HCT116 (cell line): ENCODE results near the gene ITGA7. TPM values are rescaled to one million over a fixed set of nuclear protein-coding genes. Genes with fewer than 3 reads are reported as not detected.

Experiments
- ATAC-seq: fragments of 200-7000 bp; cut with Tn5 transposase; 2 replicates; pipeline ENCODE4 v1.9.1; 2020; ENCODE audit warnings: mild to moderate bottlenecking, moderate library complexity
- BruUV-seq: library from RNA; stranded (reverse); fragments of 400-500 nt; replicated peaks from 2 replicates; lab custom pipeline; 2021; lab: Mats Ljungman, UMichigan
- CTCF ChIA-PET: fragments of 300-600 bp; sonication (Branson Sonifier 250); formaldehyde crosslinking; loops from one replicate; lab custom pipeline; 2021; ENCODE audit warnings: antibody characterized with exemption; lab: Charles Lee
- POLR2A ChIA-PET: fragments of 300-600, 350-600 bp; sonication (Branson Sonifier 250); formaldehyde crosslinking; loops from one replicate; lab custom pipeline; 2021; ENCODE audit warnings: antibody characterized with exemption; lab: Charles Lee
- RAD21 ChIA-PET, 2 experiments: fragments of 300-600 bp; sonication (Branson Sonifier 250); formaldehyde crosslinking; loops; one replicate each; lab custom pipeline; 2023; ENCODE audit warnings: low total read pairs in 2 of 2; ENCODE audit not compliant: uncharacterized antibody in 2 of 2, unreplicated experiment in 2 of 2, low non-redundant PET in 1 of 2; lab: Charles Lee
- DNase-seq: peaks from one replicate; pipeline ENCODE4 v3.0.0-alpha.2; 2010; ENCODE audit warnings: low read depth, low spot score
- H2AFZ ChIP-seq: fragments of 200-600 bp; shearing (Covaris generic), sonication (generic); 2 replicates; pipeline ENCODE4 v1.6.1; 2017; ENCODE audit warnings: low read depth, mixed run types, mixed read lengths, antibody characterized with exemption, low read length; ENCODE audit not compliant: poor library complexity, severe bottlenecking
- H3K27ac ChIP-seq: 2 replicates; pipeline ENCODE4 v1.5.1; 2012; ENCODE audit warnings: low read depth, low read length
- H3K27me3 ChIP-seq: fragments of 200-600 bp; sonication (generic); 2 replicates; pipeline ENCODE4 v1.6.1; 2016; ENCODE audit warnings: mixed run types, low read length, mixed read lengths; ENCODE audit not compliant: insufficient read depth
- H3K36me3 ChIP-seq, 2 experiments: fragments of 200-500 bp in 1 of 2; fragments of 200-600 bp in 1 of 2; sonication (Bioruptor generic) in 1 of 2; sonication (generic) in 1 of 2; 2 replicates each; pipeline versions ENCODE4 v1.5.1 to v1.6.1; 2014 to 2016; ENCODE audit warnings: low read length in 2 of 2, inconsistent platforms in 1 of 2, mixed read lengths in 1 of 2, mixed run types in 1 of 2; ENCODE audit not compliant: insufficient read depth in 2 of 2, control insufficient read depth in 1 of 2
- H3K4me1 ChIP-seq, 2 experiments: fragments of 200-600 bp in 1 of 2; sonication (generic) in 1 of 2; 2 replicates each; pipeline versions ENCODE4 v1.5.1 to v1.6.1; 2012 to 2017; ENCODE audit warnings: low read length in 2 of 2, inconsistent platforms in 1 of 2, mild to moderate bottlenecking in 1 of 2, mixed read lengths in 1 of 2, mixed run types in 1 of 2, moderate library complexity in 1 of 2; ENCODE audit not compliant: insufficient read depth in 2 of 2, control insufficient read depth in 1 of 2
- H3K4me2 ChIP-seq: fragments of 200-600 bp; sonication (generic); 2 replicates; pipeline ENCODE4 v1.6.1; 2017; ENCODE audit warnings: mixed run types, low read length, mixed read lengths
- H3K4me3 ChIP-seq, 2 experiments: fragments of 200-600 bp in 1 of 2; sonication (generic) in 1 of 2; replicated peaks in 1 of 2; 2 replicates each; pipeline ENCODE4 v1.5.1; 2011 to 2016; ENCODE audit warnings: low read length in 2 of 2, control low read depth in 1 of 2, low read depth in 1 of 2, mild to moderate bottlenecking in 1 of 2, mixed read lengths in 1 of 2, mixed run types in 1 of 2
- H3K79me2 ChIP-seq: fragments of 200-600 bp; sonication (generic); 2 replicates; pipeline ENCODE4 v1.6.1; 2017; ENCODE audit warnings: mild to moderate bottlenecking, mixed run types, low read length, moderate library complexity, mixed read lengths; ENCODE audit not compliant: insufficient read depth
- H3K9ac ChIP-seq: fragments of 200-600 bp; sonication (generic); 2 replicates; pipeline ENCODE4 v1.6.1; 2016; ENCODE audit warnings: low read length, mixed read lengths
- H3K9me2 ChIP-seq: fragments of 200-600 bp; sonication (generic), shearing (Covaris generic); 2 replicates; pipeline ENCODE4 v1.6.1; 2017; ENCODE audit warnings: mixed run types, mild to moderate bottlenecking, moderate library complexity; ENCODE audit not compliant: insufficient read depth
- H3K9me3 ChIP-seq, 2 experiments: fragments of 200-500 bp in 1 of 2; fragments of 200-600 bp in 1 of 2; sonication (Bioruptor generic) in 1 of 2; sonication (generic) in 1 of 2; 2 replicates each; pipeline ENCODE4 v1.6.1; 2014 to 2017; ENCODE audit warnings: low read length in 2 of 2, mixed read lengths in 2 of 2, inconsistent platforms in 1 of 2, low read depth in 1 of 2, mild to moderate bottlenecking in 1 of 2, mixed run types in 1 of 2, moderate library complexity in 1 of 2; ENCODE audit not compliant: control insufficient read depth in 1 of 2, insufficient read depth in 1 of 2
- H4K20me1 ChIP-seq: fragments of 200-600 bp; sonication (generic), shearing (Covaris generic); 2 replicates; pipeline ENCODE4 v1.6.1; 2017; ENCODE audit warnings: mixed run types, mild to moderate bottlenecking, moderate library complexity; ENCODE audit not compliant: insufficient read depth
- ATF3 ChIP-seq: IDR thresholded peaks from 2 replicates; pipeline ENCODE4 v1.6.1; 2012
- CBX3 ChIP-seq: IDR thresholded peaks from 2 replicates; pipeline ENCODE4 v1.6.1; 2012; ENCODE audit warnings: low read depth
- ELF1 ChIP-seq: IDR thresholded peaks from 2 replicates; pipeline ENCODE4 v1.6.1; 2012; ENCODE audit warnings: low read depth, borderline replicate concordance
- EZH2 ChIP-seq: fragments of 200-600 bp; sonication (generic); IDR thresholded peaks from 2 replicates; pipeline ENCODE4 v1.6.1; 2017; ENCODE audit warnings: antibody characterized with exemption, mixed run types
- FOSL1 ChIP-seq: IDR thresholded peaks from 2 replicates; pipeline ENCODE4 v1.6.1; 2012; ENCODE audit warnings: low read depth
- JUND ChIP-seq: IDR thresholded peaks from 2 replicates; pipeline ENCODE4 v1.6.1; 2012
- POLR2A ChIP-seq: IDR thresholded peaks from 2 replicates; pipeline ENCODE4 v1.7.0; 2011; ENCODE audit warnings: borderline replicate concordance; ENCODE audit not compliant: insufficient read depth, insufficient read length; ENCODE audit errors: extremely low read depth
- POLR2AphosphoS5 ChIP-seq: IDR thresholded peaks from 2 replicates; pipeline ENCODE4 v1.6.1; 2011; ENCODE audit warnings: mild to moderate bottlenecking, low read depth, low read length, moderate library complexity
- REST ChIP-seq: IDR thresholded peaks from 2 replicates; pipeline ENCODE4 v1.6.1; 2012; ENCODE audit warnings: low read depth
- SIN3A ChIP-seq: IDR thresholded peaks from 2 replicates; pipeline ENCODE4 v1.6.1; 2012; ENCODE audit warnings: low read depth
- SRF ChIP-seq: IDR thresholded peaks from 2 replicates; pipeline ENCODE4 v1.6.1; 2012; ENCODE audit warnings: low read depth
- TCF7L2 ChIP-seq: IDR thresholded peaks from 2 replicates; pipeline ENCODE4 v1.7.0; 2011; ENCODE audit warnings: borderline replicate concordance, inconsistent platforms; ENCODE audit not compliant: insufficient read depth, insufficient read length; ENCODE audit errors: extremely low read depth
- YY1 ChIP-seq: IDR thresholded peaks from 2 replicates; pipeline ENCODE4 v1.6.1; 2011; ENCODE audit warnings: low read length, low read depth, moderate library complexity, mild to moderate bottlenecking; ENCODE audit not compliant: insufficient replicate concordance; ENCODE audit errors: extremely low read depth
- intact Hi-C: fragments of 100-400 bp; cut with micrococcal nuclease; formaldehyde crosslinking; loops from 2 replicates; pipeline ENCODE4 v1.10.0; 2022
- total RNA-seq: library from RNA; stranded (reverse); gene quantifications from one replicate; pipeline ENCODE4 v1.2.1, GENCODE V29; 2021; ENCODE audit not compliant: unreplicated experiment
- TF ChIP-seq, protein P1 (sequence below): IDR thresholded peaks from 2 replicates; pipeline ENCODE4 v1.6.1; 2012
- TF ChIP-seq, protein P2 (sequence below): IDR thresholded peaks from 2 replicates; pipeline ENCODE4 v1.6.1; 2011; ENCODE audit warnings: mild to moderate bottlenecking, low read length, moderate library complexity; ENCODE audit not compliant: insufficient replicate concordance; ENCODE audit errors: extremely low read depth

The ITGA7 gene
- total RNA-seq, 1 experiment from 2014 or later, result 17.8 TPM

- Histone ChIP-seq H3K36me3 (no peaks in the 10 kb centered on the region), H3K27me3 (peaks cover 13% of the 10 kb centered on the region; the same call in 1 of the 2 replicates), H3K9ac (no peak within 1 kb of the TSS), H2AFZ (no peak within 1 kb of the TSS), H3K4me2 (no peak within 1 kb of the TSS), H3K9me3 (no peaks in the 10 kb centered on the region), H3K27ac (no peak within 1 kb of the TSS), H3K4me1 (no peaks in the 10 kb centered on the region), H3K79me2 (no peaks in the 10 kb centered on the region), H4K20me1 (no peaks in the 10 kb centered on the region), H3K4me3 (no peak within 1 kb of the TSS), H3K9me2 (no peaks in the 10 kb centered on the region)
- TF ChIP-seq SIN3A, result no peak
- no peak for TF ChIP-seq POLR2A
- TF ChIP-seq, protein P1, sequence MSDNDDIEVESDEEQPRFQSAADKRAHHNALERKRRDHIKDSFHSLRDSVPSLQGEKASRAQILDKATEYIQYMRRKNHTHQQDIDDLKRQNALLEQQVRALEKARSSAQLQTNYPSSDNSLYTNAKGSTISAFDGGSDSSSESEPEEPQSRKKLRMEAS, result no peak
- no peak for TF ChIP-seq REST
- no peak for TF ChIP-seq ELF1
- TF ChIP-seq ATF3, result no peak
- no peak for TF ChIP-seq JUND
- TF ChIP-seq, protein P2, sequence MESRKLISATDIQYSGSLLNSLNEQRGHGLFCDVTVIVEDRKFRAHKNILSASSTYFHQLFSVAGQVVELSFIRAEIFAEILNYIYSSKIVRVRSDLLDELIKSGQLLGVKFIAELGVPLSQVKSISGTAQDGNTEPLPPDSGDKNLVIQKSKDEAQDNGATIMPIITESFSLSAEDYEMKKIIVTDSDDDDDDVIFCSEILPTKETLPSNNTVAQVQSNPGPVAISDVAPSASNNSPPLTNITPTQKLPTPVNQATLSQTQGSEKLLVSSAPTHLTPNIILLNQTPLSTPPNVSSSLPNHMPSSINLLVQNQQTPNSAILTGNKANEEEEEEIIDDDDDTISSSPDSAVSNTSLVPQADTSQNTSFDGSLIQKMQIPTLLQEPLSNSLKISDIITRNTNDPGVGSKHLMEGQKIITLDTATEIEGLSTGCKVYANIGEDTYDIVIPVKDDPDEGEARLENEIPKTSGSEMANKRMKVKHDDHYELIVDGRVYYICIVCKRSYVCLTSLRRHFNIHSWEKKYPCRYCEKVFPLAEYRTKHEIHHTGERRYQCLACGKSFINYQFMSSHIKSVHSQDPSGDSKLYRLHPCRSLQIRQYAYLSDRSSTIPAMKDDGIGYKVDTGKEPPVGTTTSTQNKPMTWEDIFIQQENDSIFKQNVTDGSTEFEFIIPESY, result no peak
- no peak for TF ChIP-seq CBX3
- no peak for TF ChIP-seq TCF7L2
- no peak for TF ChIP-seq YY1
- no peak for TF ChIP-seq SRF
- no peak for TF ChIP-seq EZH2
- TF ChIP-seq POLR2AphosphoS5, result no peak
- TF ChIP-seq FOSL1, result no peak
- BruUV-seq, result no TSS peak
- RAD21 ChIA-PET, result no interaction called here
- no peak for ATAC-seq
- CTCF ChIA-PET, result no interaction called here
- DNase-seq, result no peak
- intact Hi-C loops, result no loop called here
- POLR2A ChIA-PET, result no interaction called here
Observed at GRCh38 chr12:55636853-55637252, 70.9 kb downstream of the ITGA7 start, which contains the start of gene OR10P1. Gene OR10P1 (plus strand): TSS chr12:55636892. CDS start chr12:55636892, 0 bp downstream.
